Endothelial cell (in vitro differentiated cells): ENCODE results near the gene TIMP3. TPM values are rescaled to one million over a fixed set of nuclear protein-coding genes. Genes with fewer than 3 reads are reported as not detected.

Experiments
- DNase-seq: peaks from one replicate; pipeline ENCODE4 v3.0.0; 2021; ENCODE audit warnings: low spot score
- H3K27ac Mint-ChIP-seq: one replicate; pipeline ENCODE4 v1.8.0; 2021; ENCODE audit warnings: mixed read lengths, inconsistent platforms; ENCODE audit not compliant: unreplicated experiment
- H3K27me3 Mint-ChIP-seq: one replicate; pipeline ENCODE4 v1.8.0; 2021; ENCODE audit warnings: mild to moderate bottlenecking, moderate library complexity, mixed read lengths, inconsistent platforms; ENCODE audit not compliant: unreplicated experiment
- H3K36me3 Mint-ChIP-seq: one replicate; pipeline ENCODE4 v1.8.0; 2021; ENCODE audit warnings: mild to moderate bottlenecking, low read depth, mixed read lengths, inconsistent platforms; ENCODE audit not compliant: unreplicated experiment
- H3K4me1 Mint-ChIP-seq: one replicate; pipeline ENCODE4 v1.8.0; 2021; ENCODE audit warnings: mild to moderate bottlenecking, mixed read lengths, inconsistent platforms; ENCODE audit not compliant: unreplicated experiment
- H3K4me3 Mint-ChIP-seq: one replicate; pipeline ENCODE4 v1.8.0; 2021; ENCODE audit warnings: mild to moderate bottlenecking, mixed read lengths, inconsistent platforms; ENCODE audit not compliant: unreplicated experiment
- H3K9me3 Mint-ChIP-seq: one replicate; pipeline ENCODE4 v1.8.0; 2021; ENCODE audit warnings: mixed read lengths, inconsistent platforms; ENCODE audit not compliant: unreplicated experiment
- total RNA-seq: library from RNA; stranded (reverse); fragmentation: NEBNext Ultra II Directional; extraction: Animal tissue kit (Norgen Biotek cat#: 25700); gene quantifications from one replicate; pipeline ENCODE4 v1.2.1, GENCODE V29; 2021; ENCODE audit not compliant: unreplicated experiment
- TF ChIP-seq, protein P1 (sequence below): fragments of 200-600 bp; sonication (generic); IDR thresholded peaks from one replicate; pipeline ENCODE4 v1.5.0; 2021; ENCODE audit warnings: antibody characterized with exemption; ENCODE audit not compliant: unreplicated experiment

Gene TIMP3
- total RNA-seq, 1 donor from 2014 or later = 73.5 TPM

GRCh38 chr22:32909581-32910428, 108.3 kb downstream of the TIMP3 start:
- H3K27ac Mint-ChIP-seq = no peak overlapping the region
- H3K4me3 Mint-ChIP-seq = no peak overlapping the region

DNA sequence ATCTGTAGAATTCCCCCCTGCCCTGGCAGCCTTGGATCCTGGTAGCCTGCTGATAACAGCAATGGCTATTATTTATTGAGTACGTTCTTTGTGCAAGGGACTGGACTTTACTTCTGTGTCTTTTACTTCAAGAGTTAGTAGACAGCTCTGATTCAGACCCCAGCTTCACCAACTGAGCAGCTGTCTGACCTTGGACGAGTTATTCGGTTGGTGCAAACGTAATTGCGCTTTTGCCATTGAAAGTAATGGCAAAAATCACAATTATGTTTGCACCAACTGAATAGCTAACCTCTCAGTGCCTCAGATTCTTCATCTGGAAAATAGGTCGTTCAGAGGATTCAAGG, 108.9 kb downstream of the TIMP3 start:
- Mint-ChIP-seq H3K27me3 (no peaks in the 10 kb centered on the region), H3K4me1 (peaks cover 11% of the 10 kb centered on the region), H3K36me3 (no peaks in the 10 kb centered on the region), H3K4me3 (no peak overlapping the region), H3K9me3 (no peaks in the 10 kb centered on the region), H3K27ac (no peak overlapping the region)
- TF ChIP-seq, protein P1, sequence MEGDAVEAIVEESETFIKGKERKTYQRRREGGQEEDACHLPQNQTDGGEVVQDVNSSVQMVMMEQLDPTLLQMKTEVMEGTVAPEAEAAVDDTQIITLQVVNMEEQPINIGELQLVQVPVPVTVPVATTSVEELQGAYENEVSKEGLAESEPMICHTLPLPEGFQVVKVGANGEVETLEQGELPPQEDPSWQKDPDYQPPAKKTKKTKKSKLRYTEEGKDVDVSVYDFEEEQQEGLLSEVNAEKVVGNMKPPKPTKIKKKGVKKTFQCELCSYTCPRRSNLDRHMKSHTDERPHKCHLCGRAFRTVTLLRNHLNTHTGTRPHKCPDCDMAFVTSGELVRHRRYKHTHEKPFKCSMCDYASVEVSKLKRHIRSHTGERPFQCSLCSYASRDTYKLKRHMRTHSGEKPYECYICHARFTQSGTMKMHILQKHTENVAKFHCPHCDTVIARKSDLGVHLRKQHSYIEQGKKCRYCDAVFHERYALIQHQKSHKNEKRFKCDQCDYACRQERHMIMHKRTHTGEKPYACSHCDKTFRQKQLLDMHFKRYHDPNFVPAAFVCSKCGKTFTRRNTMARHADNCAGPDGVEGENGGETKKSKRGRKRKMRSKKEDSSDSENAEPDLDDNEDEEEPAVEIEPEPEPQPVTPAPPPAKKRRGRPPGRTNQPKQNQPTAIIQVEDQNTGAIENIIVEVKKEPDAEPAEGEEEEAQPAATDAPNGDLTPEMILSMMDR = no peak
- no peak for DNase-seq

More at GRCh38 chr22:32909581-32910428, 108.3 kb downstream of the TIMP3 start:
- DNase-seq = no peak
- no peaks in the 10 kb centered on the region for H3K36me3 Mint-ChIP-seq
- TF ChIP-seq, protein P1 = no peak
- no peaks in the 10 kb centered on the region for H3K9me3 Mint-ChIP-seq
- peaks cover 11% of the 10 kb centered on the region for H3K4me1 Mint-ChIP-seq
- H3K27me3 Mint-ChIP-seq = no peaks in the 10 kb centered on the region

- no peak for DNase-seq
- Mint-ChIP-seq H3K9me3 (no peaks in the 10 kb centered on the region), H3K27me3 (no peaks in the 10 kb centered on the region), H3K4me1 (peaks cover 4% of the 10 kb centered on the region), H3K4me3 (no peak overlapping the region), H3K36me3 (no peaks in the 10 kb centered on the region), H3K27ac (no peak overlapping the region)
- TF ChIP-seq, protein P1 = no peak
These were observed 110.0 kb downstream of the TIMP3 start for GRCh38 chr22:32911503-32911902.
